AG10803 (cell line): ENCODE measurements around the gene GAGE12E.
"Not testable (repeated sequence)": the region's sequence is repeated elsewhere in the genome, so short reads cannot be mapped to it uniquely, and the experiment has no call there.

ENCODE experiments used
- DNase-seq: peaks from one replicate; pipeline ENCODE4 v3.0.0; 2010; ENCODE audit warnings: low read depth
- H3K4me3 ChIP-seq: 2 replicates; pipeline ENCODE4 v1.5.1; 2011; ENCODE audit warnings: mild to moderate bottlenecking, low read length, control low read depth

The GAGE12E gene

GRCh38 chrX:49550989-49551388, at the start of gene GAGE12E:
Gene GAGE12E (plus strand): TSS chrX:49551289. CDS start chrX:49552444, 1,155 bp downstream.
- not testable (repeated sequence) for DNase-seq, H3K4me3 ChIP-seq

- H3K4me3 ChIP-seq, DNase-seq: not testable (repeated sequence)
These were observed 19.2 kb upstream of the GAGE12E start, which contains the start of gene GAGE12C for GRCh38 chrX:49531877-49532276. Gene GAGE12C (plus strand): TSS chrX:49532177. CDS start chrX:49533332, 1,155 bp downstream.

- not testable (repeated sequence) for H3K4me3 ChIP-seq, DNase-seq
These were observed 9.7 kb upstream of the GAGE12E start, which contains the start of gene GAGE12D for GRCh38 chrX:49541433-49541832. Gene GAGE12D (plus strand): TSS chrX:49541733. CDS start chrX:49542888, 1,155 bp downstream.

GRCh38 chrX:49560542-49560941, 9.5 kb downstream of the GAGE12E start, which contains the start of gene GAGE12F:
Gene GAGE12F (plus strand): TSS chrX:49560842. CDS start chrX:49561997, 1,155 bp downstream.
- not testable (repeated sequence) for H3K4me3 ChIP-seq, DNase-seq

- DNase-seq, H3K4me3 ChIP-seq: not testable (repeated sequence)
These were observed 17.6 kb downstream of the GAGE12E start for GRCh38 chrX:49568728-49569127.

- DNase-seq, H3K4me3 ChIP-seq: not testable (repeated sequence)
These were observed 18.1 kb downstream of the GAGE12E start for GRCh38 chrX:49569152-49569551.

- H3K4me3 ChIP-seq, DNase-seq: not testable (repeated sequence)
These were observed 19.0 kb downstream of the GAGE12E start, which contains the start of gene GAGE12G for GRCh38 chrX:49570100-49570499. Gene GAGE12G (plus strand): TSS chrX:49570400. CDS start chrX:49571555, 1,155 bp downstream.

GRCh38 chrX:49579649-49580048, 28.6 kb downstream of the GAGE12E start, which contains the start of gene GAGE12H:
Gene GAGE12H (plus strand): TSS chrX:49579949. CDS start chrX:49581104, 1,155 bp downstream.
- H3K4me3 ChIP-seq: not testable (repeated sequence)

GRCh38 chrX:49589196-49589595, 38.1 kb downstream of the GAGE12E start, which contains the start of gene GAGE2A:
Gene GAGE2A (plus strand): TSS chrX:49589496. CDS start chrX:49590651, 1,155 bp downstream.
- not testable (repeated sequence) for DNase-seq, H3K4me3 ChIP-seq

More at GRCh38 chrX:49579649-49580048, 28.6 kb downstream of the GAGE12E start, which contains the start of gene GAGE12H:
- DNase-seq: not testable (repeated sequence)

GRCh38 chrX:49589769-49590478, 38.8 kb downstream of the GAGE12E start:
- not testable (repeated sequence) for DNase-seq, H3K4me3 ChIP-seq

GRCh38 chrX:49590488-49590887, 39.4 kb downstream of the GAGE12E start:
- DNase-seq, H3K4me3 ChIP-seq: not testable (repeated sequence)

- H3K4me3 ChIP-seq, DNase-seq: not testable (repeated sequence)
These were observed 47.6 kb downstream of the GAGE12E start, which contains the start of gene GAGE1 for GRCh38 chrX:49598720-49599119. Gene GAGE1 (plus strand): TSS chrX:49599020. CDS start chrX:49600175, 1,155 bp downstream.
